ENCODE results near the gene SAA2.
"Not testable (repeated sequence)": the region's sequence is repeated elsewhere in the genome, so short reads cannot be mapped to it uniquely, and the experiment has no call there.

The SAA2 gene

GRCh38 chr11:18264677-18265555 is 16.4 kb upstream of the SAA2 start:
- H3K27ac ChIP-seq, result no peak overlapping the region
- H3K4me3 ChIP-seq, result no peak overlapping the region
- DNase-seq (ENCODE audit: low spot score), result no peak
- TF ChIP-seq, protein P1, sequence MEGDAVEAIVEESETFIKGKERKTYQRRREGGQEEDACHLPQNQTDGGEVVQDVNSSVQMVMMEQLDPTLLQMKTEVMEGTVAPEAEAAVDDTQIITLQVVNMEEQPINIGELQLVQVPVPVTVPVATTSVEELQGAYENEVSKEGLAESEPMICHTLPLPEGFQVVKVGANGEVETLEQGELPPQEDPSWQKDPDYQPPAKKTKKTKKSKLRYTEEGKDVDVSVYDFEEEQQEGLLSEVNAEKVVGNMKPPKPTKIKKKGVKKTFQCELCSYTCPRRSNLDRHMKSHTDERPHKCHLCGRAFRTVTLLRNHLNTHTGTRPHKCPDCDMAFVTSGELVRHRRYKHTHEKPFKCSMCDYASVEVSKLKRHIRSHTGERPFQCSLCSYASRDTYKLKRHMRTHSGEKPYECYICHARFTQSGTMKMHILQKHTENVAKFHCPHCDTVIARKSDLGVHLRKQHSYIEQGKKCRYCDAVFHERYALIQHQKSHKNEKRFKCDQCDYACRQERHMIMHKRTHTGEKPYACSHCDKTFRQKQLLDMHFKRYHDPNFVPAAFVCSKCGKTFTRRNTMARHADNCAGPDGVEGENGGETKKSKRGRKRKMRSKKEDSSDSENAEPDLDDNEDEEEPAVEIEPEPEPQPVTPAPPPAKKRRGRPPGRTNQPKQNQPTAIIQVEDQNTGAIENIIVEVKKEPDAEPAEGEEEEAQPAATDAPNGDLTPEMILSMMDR (IDR thresholded peaks at IDR 0.05), result no peak

DNA sequence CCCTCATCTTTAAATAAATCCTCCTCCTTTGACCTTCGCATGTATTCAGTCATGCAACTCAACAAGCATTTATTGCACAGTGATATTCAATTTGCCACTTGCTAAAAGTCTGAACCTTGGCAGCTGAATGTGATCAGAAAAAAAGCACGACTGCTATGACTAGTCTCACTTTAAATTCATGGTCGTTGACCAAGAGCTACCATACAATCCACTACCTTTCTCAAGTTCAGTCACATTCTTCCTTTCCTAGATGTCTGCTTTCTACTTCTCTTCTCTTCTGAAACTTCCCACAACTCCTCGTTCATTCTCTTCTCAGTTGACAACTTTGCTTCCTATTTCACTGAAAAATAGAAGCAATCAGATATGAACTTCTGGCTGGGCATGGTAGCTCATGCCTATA is 15.6 kb upstream of the SAA2 start:
- no peak for DNase-seq (ENCODE audit: low spot score)
- H3K4me3 ChIP-seq, result no peak overlapping the region
- H3K27ac ChIP-seq, result no peak overlapping the region
- TF ChIP-seq, protein P1 (IDR thresholded peaks at IDR 0.05), result no peak

DNA sequence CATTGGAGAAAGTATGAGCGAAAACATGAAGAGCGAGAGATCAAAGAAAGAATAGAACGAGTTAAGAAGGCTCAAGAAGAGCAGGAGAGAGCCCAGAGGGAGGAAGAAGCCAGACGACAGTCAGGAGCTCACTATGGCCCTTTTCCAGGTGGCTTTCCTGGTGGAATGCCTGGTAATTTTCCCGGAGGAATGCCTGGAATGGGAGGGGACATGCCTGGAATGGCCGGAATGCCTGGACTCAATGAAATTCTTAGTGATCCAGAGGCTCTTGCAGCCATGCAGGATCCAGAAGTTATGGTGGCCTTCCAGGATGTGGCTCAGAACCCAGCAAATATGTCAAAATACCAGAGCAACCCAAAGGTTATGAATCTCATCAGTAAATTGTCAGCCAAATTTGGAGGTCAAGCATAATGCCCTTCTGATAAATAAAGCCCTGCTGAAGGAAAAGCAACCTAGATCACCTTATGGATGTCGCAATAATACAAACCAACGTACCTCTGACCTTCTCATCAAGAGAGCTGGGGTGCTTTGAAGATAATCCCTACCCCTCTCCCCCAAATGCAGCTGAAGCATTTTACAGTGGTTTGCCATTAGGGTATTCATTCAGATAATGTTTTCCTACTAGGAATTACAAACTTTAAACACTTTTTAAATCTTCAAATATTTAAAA is 14.3 kb upstream of the SAA2 start:
- H3K27ac ChIP-seq; H3K4me3 ChIP-seq; DNase-seq (ENCODE audit: low spot score): not testable (repeated sequence)

DNA sequence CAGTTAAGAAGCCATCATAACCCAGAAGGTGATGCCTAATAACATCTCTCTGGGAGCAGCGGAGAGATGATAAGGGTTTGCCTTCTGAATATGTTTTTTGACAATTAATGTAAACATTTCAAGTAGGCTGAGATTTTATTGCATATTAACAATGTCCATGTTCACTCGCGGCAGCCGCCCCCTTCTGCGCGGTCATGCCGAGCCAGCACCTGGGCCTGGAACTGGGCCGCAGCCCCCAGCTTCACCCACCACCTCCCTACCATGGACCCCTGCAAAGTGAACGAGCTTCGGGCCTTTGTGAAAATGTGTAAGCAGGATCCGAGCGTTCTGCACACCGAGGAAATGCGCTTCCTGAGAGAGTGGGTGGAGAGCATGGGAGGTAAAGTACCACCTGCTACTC is 13.3 kb upstream of the SAA2 start:
- no peak for DNase-seq (ENCODE audit: low spot score)
- no peak overlapping the region for H3K27ac ChIP-seq
- TF ChIP-seq, protein P1 (IDR thresholded peaks at IDR 0.05), result no peak
- no peak overlapping the region for H3K4me3 ChIP-seq

- TF ChIP-seq, protein P1 (IDR thresholded peaks at IDR 0.05), result no peak
- H3K4me3 ChIP-seq, result no peak overlapping the region
- H3K27ac ChIP-seq, result no peak overlapping the region
- no peak for DNase-seq (ENCODE audit: low spot score)
Observed at GRCh38 chr11:18259259-18259658, 10.8 kb upstream of the SAA2 start.

GRCh38 chr11:18254781-18255361 is 6.4 kb upstream of the SAA2 start:
- no peak for DNase-seq (ENCODE audit: low spot score)
- TF ChIP-seq, protein P1 (IDR thresholded peaks at IDR 0.05), result no peak
- Histone ChIP-seq H3K4me3 (no peak overlapping the region), H3K27ac (no peak overlapping the region)

- no peak for DNase-seq (ENCODE audit: low spot score)
- no peak overlapping the region for H3K27ac ChIP-seq
- no peak overlapping the region for H3K4me3 ChIP-seq
- TF ChIP-seq, protein P1 (IDR thresholded peaks at IDR 0.05), result no peak
Observed at GRCh38 chr11:18253778-18254338, 5.4 kb upstream of the SAA2 start.

Data from coronary artery (tissue), 2 donors.